Panc1 (cell line): Measurements from ENCODE around the gene PRDX3. TPM values are rescaled to one million over a fixed set of nuclear protein-coding genes. Genes with fewer than 3 reads are reported as not detected.

Source experiments
- ATAC-seq: fragments of 200-7000 bp; cut with Tn5 transposase; 2 replicates; pipeline ENCODE4 v1.9.1; 2020; ENCODE audit warnings: mild to moderate bottlenecking, moderate library complexity
- BruUV-seq: library from RNA; stranded (reverse); fragments of 400-500 nt; replicated peaks from 2 replicates; lab custom pipeline; 2021; lab: Mats Ljungman, UMichigan
- CTCF ChIA-PET: fragments of 300-600 bp; sonication (Branson Sonifier 250); formaldehyde crosslinking; loops from one replicate; lab custom pipeline; 2022; ENCODE audit warnings: antibody characterized with exemption; lab: Charles Lee
- POLR2A ChIA-PET: fragments of 300-600 bp; sonication (Branson Sonifier 250); formaldehyde crosslinking; loops from one replicate; lab custom pipeline; 2022; ENCODE audit warnings: antibody characterized with exemption; lab: Charles Lee
- DNase-seq: peaks from one replicate; pipeline ENCODE4 v3.0.0-alpha.2; 2010; ENCODE audit warnings: low read depth, low spot score
- H3K27ac ChIP-seq: 2 replicates; pipeline ENCODE4 v1.5.1; 2011; ENCODE audit warnings: mild to moderate bottlenecking, low read length, inconsistent platforms
- H3K27me3 ChIP-seq: fragments of 200-500 bp; sonication (Bioruptor generic); 2 replicates; pipeline ENCODE4 v1.6.0; 2014; ENCODE audit warnings: low read length, inconsistent platforms; ENCODE audit not compliant: control insufficient read depth, insufficient read depth
- H3K36me3 ChIP-seq: fragments of 200-500 bp; sonication (Bioruptor generic); 2 replicates; pipeline ENCODE4 v1.5.1; 2014; ENCODE audit warnings: inconsistent platforms, mild to moderate bottlenecking, low read length, moderate library complexity; ENCODE audit not compliant: control insufficient read depth, insufficient read depth
- H3K4me1 ChIP-seq: 2 replicates; pipeline ENCODE4 v1.5.1; 2011; ENCODE audit warnings: inconsistent platforms, mild to moderate bottlenecking, low read length, moderate library complexity; ENCODE audit not compliant: control insufficient read depth, insufficient read depth
- H3K4me3 ChIP-seq, 2 experiments: 2 replicates each; pipeline ENCODE4 v1.5.1; 2011 to 2012; ENCODE audit warnings: low read depth in 2 of 2, low read length in 2 of 2, mild to moderate bottlenecking in 2 of 2, inconsistent platforms in 1 of 2, moderate library complexity in 1 of 2
- H3K9me3 ChIP-seq: fragments of 200-500 bp; sonication (Bioruptor generic); 2 replicates; pipeline ENCODE4 v1.5.1; 2014; ENCODE audit warnings: low read depth, mild to moderate bottlenecking, inconsistent platforms, low read length, moderate library complexity; ENCODE audit not compliant: control insufficient read depth, insufficient read depth
- CTCF ChIP-seq: fragments of 450-650 bp; IDR thresholded peaks from 2 replicates; pipeline ENCODE4 v1.5.1; 2017; ENCODE audit warnings: mild to moderate bottlenecking
- POLR2AphosphoS5 ChIP-seq: IDR thresholded peaks from 2 replicates; pipeline ENCODE4 v1.6.1; 2012; ENCODE audit warnings: mild to moderate bottlenecking, low read depth, low read length, moderate library complexity
- REST ChIP-seq, 2 experiments: IDR thresholded peaks; 2 replicates each; pipeline ENCODE4 v1.6.1; 2011 to 2012; ENCODE audit warnings: low read depth in 2 of 2, control low read depth in 1 of 2, low read length in 1 of 2, mild to moderate bottlenecking in 1 of 2, moderate library complexity in 1 of 2; ENCODE audit not compliant: insufficient read depth in 1 of 2
- SIN3A ChIP-seq: IDR thresholded peaks from 2 replicates; pipeline ENCODE4 v1.6.1; 2012; ENCODE audit warnings: low read depth, mild to moderate bottlenecking, low read length, moderate library complexity, borderline replicate concordance; ENCODE audit not compliant: insufficient read depth
- TCF7L2 ChIP-seq: IDR thresholded peaks from 2 replicates; pipeline ENCODE4 v1.6.1; 2011; ENCODE audit warnings: mild to moderate bottlenecking, low read depth, low read length, inconsistent platforms
- in situ Hi-C: cut with HindIII; loops from 2 replicates; pipeline ENCODE4 v1.10.0; 2016; ENCODE audit warnings: low sequenced_read_pairs, low pct_unique_long_range_greater_than_20kb
- intact Hi-C: fragments of 100-400 bp; cut with micrococcal nuclease; formaldehyde crosslinking; loops from one replicate; pipeline ENCODE4 v1.10.0; 2022; ENCODE audit not compliant: unreplicated experiment
- total RNA-seq: library from RNA; stranded (reverse); gene quantifications from one replicate; pipeline ENCODE4 v1.2.1, GENCODE V29; 2021; ENCODE audit not compliant: unreplicated experiment

Gene PRDX3
- total RNA-seq, 1 experiment from 2014 or later = 235 TPM

DNA sequence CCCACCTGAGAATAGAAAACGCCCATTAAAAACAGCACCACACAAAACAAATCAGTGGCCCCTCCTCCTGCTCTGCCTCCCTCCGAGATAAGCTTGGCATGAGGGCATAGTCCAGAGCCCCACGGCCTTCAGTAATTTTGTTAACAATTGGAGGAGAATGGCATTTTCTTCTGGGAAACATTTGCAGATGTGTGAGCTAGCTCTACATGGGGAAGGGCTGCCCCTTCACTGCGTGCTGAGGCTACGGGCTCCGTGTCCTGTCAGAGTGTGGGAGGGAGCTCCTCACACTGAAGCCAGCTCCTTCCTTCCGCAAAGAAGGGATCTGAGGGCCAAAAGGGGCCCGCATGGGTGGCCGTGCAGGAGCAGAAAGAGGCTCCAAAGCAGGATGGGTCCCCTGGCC, 43.9 kb upstream of the PRDX3 start:
- ATAC-seq (peak; percentile 83), DNase-seq (no peak)
- H3K4me3 ChIP-seq = peak overlapping the region; percentile 1 to 26; a peak in 1 of 4 replicates
- H3K4me1 ChIP-seq = peaks cover 37% of the 10 kb centered on the region
- peak overlapping the region; percentile 65 for H3K27ac ChIP-seq
- no peaks in the 10 kb centered on the region for H3K9me3 ChIP-seq
- in situ Hi-C loops = no loop called here
- H3K27me3 ChIP-seq = no peaks in the 10 kb centered on the region
- no peaks in the 10 kb centered on the region for H3K36me3 ChIP-seq
- no peak for TF ChIP-seq TCF7L2
- no peak for TF ChIP-seq REST (IDR thresholded peaks at IDR 0.05; ENCODE audit: insufficient read depth in 1 of 2, low read depth in 2 of 2, low read length in 1 of 2)
- TF ChIP-seq SIN3A = no peak
- no peak for TF ChIP-seq CTCF
- no peak for TF ChIP-seq POLR2AphosphoS5
- ChIA-PET CTCF (interaction anchor here (0.7 to 1.6 kb wide), 4 partner anchors 11 to 161 kb away, joined by 3 to 11 read pairs (median 3); no protein-coding TSS in a partner anchor), POLR2A (interaction anchor here (0.6 to 1.3 kb wide), 3 partner anchors 15 to 111 kb away, joined by 3 to 4 read pairs (median 3); partner anchors contain the start of gene GRK5)
- intact Hi-C loops = no loop called here
- BruUV-seq = no TSS peak

DNA sequence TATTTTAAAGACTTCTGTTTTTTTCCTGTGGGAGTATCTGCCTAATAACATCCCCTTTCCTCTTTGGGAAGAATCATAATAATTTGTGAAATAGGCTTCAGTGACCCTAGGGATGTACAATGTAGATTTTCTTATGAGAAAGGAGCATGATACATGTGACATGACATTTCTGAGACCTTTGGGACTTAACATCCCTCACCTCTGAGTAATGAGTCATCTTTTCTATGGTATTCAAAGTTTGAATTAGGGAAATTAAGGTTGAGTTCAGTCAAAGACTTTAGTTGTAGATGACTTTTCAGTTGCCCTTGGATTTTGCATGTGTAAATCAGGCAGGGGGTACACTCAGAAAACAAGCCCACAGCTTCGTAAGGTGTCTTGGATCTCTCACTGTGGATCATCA, 43.1 kb upstream of the PRDX3 start:
- ChIA-PET POLR2A (interaction anchor here (0.6 to 1.3 kb wide), 3 partner anchors 14 to 111 kb away, joined by 3 to 4 read pairs (median 3); partner anchors contain the start of gene GRK5), CTCF (interaction anchor here (1.0 to 1.6 kb wide), 2 partner anchors 12 to 25 kb away, joined by 3 to 11 read pairs; no protein-coding TSS in a partner anchor)
- intact Hi-C loops (no loop called here), in situ Hi-C loops (no loop called here)
- Histone ChIP-seq H3K27me3 (no peaks in the 10 kb centered on the region), H3K9me3 (no peaks in the 10 kb centered on the region), H3K4me3 (no peak overlapping the region), H3K27ac (peak overlapping the region; percentile 65; the same call in 1 of the 2 replicates), H3K4me1 (peaks cover 37% of the 10 kb centered on the region), H3K36me3 (no peaks in the 10 kb centered on the region)
- no peak for DNase-seq
- TF ChIP-seq CTCF (no peak), TCF7L2 (no peak), REST (IDR thresholded peaks at IDR 0.05; ENCODE audit: insufficient read depth in 1 of 2, low read depth in 2 of 2, low read length in 1 of 2) (no peak), POLR2AphosphoS5 (no peak), SIN3A (no peak)
- ATAC-seq = no peak
- BruUV-seq = no TSS peak
